Esophagus squamous epithelium (tissue), 4 donors: ENCODE measurements around the gene TMEM135.

Experiments
- CTCF ChIP-seq, 6 experiments: fragments of 450-650 bp in 4 of 6; fragments of 200-600 bp in 2 of 6; sonication (generic) in 2 of 6; IDR thresholded peaks; one replicate each; pipeline ENCODE4 v1.5.1; 2016 to 2019; ENCODE audit warnings: antibody characterized with exemption in 6 of 6, mild to moderate bottlenecking in 4 of 6, moderate library complexity in 4 of 6
- POLR2A ChIP-seq, 4 donors: fragments of 450-650 bp; IDR thresholded peaks; one replicate each; pipeline ENCODE4 v1.6.1; 2017; ENCODE audit warnings: antibody characterized with exemption in 4 of 4, mild to moderate bottlenecking in 4 of 4, moderate library complexity in 3 of 4

- TF ChIP-seq CTCF (IDR thresholded peaks at IDR 0.05) (no peak), POLR2A (IDR thresholded peaks at IDR 0.05) (no peak)
These were observed 310.1 kb downstream of the TMEM135 start for GRCh38 chr11:87347854-87348253.
